Vagina (tissue), 2 donors: ENCODE results near the gene UNC45A.

Source experiments
- POLR2A ChIP-seq, 2 donors: fragments of 450-650 bp; IDR thresholded peaks; one replicate each; pipeline ENCODE4 v1.6.1; 2017; ENCODE audit warnings: antibody characterized with exemption in 2 of 2, mild to moderate bottlenecking in 2 of 2, moderate library complexity in 2 of 2
- POLR2AphosphoS5 ChIP-seq, 2 donors: sonication (generic); formaldehyde crosslinking; IDR thresholded peaks; one replicate each; pipeline ENCODE4 v1.9.0; 2017; ENCODE audit warnings: antibody characterized with exemption in 2 of 2, mild to moderate bottlenecking in 2 of 2, low read depth in 1 of 2; ENCODE audit not compliant: insufficient read depth in 1 of 2
- TF ChIP-seq, protein P1 (sequence below), 3 experiments: fragments of 450-650 bp in 2 of 3; fragments of 200-600 bp in 1 of 3; sonication (generic) in 1 of 3; IDR thresholded peaks; one replicate each; pipeline ENCODE4 v1.5.1; 2017 to 2019; ENCODE audit warnings: antibody characterized with exemption in 3 of 3, mild to moderate bottlenecking in 2 of 3, moderate library complexity in 2 of 3

DNA sequence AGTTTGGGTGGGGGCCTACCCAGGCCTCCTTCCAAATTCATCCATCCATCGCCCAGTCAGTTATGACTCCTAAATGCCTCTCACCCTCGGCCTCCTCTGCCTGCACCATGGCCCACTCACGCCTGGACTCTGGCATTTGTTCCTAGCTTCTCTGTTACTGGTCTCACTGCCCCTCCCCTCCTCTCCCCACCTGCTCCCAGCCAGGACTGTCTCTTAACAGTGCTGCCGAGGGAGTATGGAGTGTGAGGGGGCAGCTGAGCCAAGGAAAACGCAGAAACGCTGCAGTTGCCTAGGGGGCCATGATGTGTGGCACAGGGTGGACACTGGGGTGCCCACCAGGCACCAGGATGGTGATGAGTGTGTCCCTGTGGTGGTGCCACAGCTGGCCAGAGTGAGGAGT is 22.7 kb downstream of the UNC45A start:
- TF ChIP-seq, protein P1, sequence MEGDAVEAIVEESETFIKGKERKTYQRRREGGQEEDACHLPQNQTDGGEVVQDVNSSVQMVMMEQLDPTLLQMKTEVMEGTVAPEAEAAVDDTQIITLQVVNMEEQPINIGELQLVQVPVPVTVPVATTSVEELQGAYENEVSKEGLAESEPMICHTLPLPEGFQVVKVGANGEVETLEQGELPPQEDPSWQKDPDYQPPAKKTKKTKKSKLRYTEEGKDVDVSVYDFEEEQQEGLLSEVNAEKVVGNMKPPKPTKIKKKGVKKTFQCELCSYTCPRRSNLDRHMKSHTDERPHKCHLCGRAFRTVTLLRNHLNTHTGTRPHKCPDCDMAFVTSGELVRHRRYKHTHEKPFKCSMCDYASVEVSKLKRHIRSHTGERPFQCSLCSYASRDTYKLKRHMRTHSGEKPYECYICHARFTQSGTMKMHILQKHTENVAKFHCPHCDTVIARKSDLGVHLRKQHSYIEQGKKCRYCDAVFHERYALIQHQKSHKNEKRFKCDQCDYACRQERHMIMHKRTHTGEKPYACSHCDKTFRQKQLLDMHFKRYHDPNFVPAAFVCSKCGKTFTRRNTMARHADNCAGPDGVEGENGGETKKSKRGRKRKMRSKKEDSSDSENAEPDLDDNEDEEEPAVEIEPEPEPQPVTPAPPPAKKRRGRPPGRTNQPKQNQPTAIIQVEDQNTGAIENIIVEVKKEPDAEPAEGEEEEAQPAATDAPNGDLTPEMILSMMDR (IDR thresholded peaks at IDR 0.05): no peak
- TF ChIP-seq POLR2AphosphoS5 (IDR thresholded peaks at IDR 0.05; ENCODE audit: insufficient read depth in 1 of 2, low read depth in 1 of 2) (no peak), POLR2A (IDR thresholded peaks at IDR 0.05) (no peak)
